ENCODE results near the gene BAD. TPM values are rescaled to one million over a fixed set of nuclear protein-coding genes. Genes with fewer than 3 reads are reported as not detected.
A peak's percentile ranks its signal among the peaks of the same experiment; 100 is the strongest.

BAD gene
- total RNA-seq, 1 donor, result 64.3 TPM

DNA sequence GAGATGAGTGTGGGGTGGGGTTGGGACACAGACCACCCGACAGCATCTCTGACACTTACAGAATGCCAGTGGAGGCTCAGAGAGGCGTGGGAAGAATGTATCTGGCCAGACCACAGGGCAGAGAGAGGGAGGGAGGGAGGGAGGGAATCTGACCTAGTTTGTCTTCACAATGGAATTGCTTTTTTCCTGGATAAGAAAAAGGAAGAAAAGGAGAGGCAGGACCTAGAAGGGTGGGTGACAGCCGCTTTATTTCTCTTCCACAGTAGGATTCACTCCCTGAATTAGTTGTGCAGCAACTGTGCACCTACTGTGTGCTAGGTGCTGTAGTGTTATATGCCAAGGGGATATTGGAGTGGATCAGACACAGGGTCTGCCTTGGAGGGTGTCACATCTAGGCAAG, 10.3 kb upstream of the BAD start:
- H3K4me3 ChIP-seq (ENCODE audit: low read depth, low read length), result no peak overlapping the region
- no peak for DNase-seq (ENCODE audit: low read depth)
- TF ChIP-seq, protein P1, sequence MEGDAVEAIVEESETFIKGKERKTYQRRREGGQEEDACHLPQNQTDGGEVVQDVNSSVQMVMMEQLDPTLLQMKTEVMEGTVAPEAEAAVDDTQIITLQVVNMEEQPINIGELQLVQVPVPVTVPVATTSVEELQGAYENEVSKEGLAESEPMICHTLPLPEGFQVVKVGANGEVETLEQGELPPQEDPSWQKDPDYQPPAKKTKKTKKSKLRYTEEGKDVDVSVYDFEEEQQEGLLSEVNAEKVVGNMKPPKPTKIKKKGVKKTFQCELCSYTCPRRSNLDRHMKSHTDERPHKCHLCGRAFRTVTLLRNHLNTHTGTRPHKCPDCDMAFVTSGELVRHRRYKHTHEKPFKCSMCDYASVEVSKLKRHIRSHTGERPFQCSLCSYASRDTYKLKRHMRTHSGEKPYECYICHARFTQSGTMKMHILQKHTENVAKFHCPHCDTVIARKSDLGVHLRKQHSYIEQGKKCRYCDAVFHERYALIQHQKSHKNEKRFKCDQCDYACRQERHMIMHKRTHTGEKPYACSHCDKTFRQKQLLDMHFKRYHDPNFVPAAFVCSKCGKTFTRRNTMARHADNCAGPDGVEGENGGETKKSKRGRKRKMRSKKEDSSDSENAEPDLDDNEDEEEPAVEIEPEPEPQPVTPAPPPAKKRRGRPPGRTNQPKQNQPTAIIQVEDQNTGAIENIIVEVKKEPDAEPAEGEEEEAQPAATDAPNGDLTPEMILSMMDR (IDR thresholded peaks at IDR 0.05; ENCODE audit: insufficient read depth, low read depth, low read length), result no peak

DNA sequence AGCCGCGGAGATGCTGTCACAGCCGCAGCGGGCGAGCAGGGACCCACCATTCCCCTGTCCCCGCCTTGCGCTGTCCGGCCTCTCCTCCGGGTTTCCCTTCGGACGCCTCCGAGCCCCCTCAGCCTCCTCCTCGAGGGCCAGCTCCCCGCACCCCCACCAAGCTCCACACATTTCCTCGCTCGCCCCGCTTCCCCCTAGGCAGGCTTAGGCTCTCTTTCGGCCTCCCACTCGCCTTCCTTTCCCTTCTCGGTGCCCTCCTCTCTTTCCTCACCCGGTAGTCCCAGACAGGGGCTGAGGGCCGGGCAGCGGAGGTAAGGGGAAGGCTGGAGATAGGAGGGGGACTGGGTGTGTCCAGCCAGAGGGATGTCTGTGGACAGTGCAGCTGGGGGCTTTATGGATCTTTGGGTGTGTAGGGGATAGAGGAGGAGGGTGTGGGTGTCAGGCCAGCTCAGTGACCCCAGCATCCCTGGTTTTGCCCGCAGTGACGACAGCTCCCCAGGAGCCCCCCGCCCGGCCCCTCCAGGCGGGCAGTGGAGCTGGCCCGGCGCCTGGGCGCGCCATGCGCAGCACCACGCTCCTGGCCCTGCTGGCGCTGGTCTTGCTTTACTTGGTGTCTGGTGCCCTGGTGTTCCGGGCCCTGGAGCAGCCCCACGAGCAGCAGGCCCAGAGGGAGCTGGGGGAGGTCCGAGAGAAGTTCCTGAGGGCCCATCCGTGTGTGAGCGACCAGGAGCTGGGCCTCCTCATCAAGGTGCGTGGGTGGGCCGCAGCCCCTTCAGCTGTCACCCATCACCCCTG, 8.2 kb upstream of the BAD start:
- no peak for DNase-seq (ENCODE audit: low read depth)
- H3K4me3 ChIP-seq (ENCODE audit: low read depth, low read length), result peak overlapping the region; percentile 23
- TF ChIP-seq, protein P1 (IDR thresholded peaks at IDR 0.05; ENCODE audit: insufficient read depth, low read depth, low read length), result no peak

DNA sequence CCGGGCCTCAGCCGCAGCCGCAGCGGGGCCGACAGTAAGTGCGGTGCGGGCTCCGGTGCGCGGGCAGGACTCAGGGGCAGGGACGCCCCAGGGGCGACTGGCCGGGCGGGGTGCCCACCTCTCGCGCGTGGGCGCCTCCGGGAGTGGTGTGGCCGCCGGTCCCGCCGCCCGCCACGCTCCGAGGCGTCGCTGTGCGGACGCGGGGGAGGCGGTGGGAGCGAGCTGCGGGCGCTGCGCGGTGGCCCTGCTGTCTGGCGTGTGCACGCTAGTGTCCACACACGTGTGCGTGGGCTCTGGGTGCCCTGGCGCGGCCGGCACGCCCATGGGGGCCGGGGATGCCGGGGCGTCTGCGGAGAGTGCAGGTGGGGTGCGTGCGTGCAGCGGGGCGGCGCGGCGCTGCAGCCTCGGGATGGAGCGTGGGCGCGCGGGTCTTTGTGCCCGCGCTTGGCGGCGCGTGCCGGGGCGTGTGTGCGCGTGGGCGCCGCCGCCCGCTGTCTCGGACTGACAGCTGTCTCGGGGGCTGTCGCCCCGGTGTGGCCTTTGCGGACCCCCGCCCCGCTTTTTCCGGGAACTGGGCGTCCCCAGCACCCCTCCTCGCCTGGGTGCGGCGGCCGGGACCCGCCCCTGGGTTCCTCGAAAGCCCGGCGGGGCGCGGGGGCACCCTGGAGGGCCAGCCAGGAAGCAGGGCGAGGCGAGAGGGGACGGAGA, 7.4 kb upstream of the BAD start:
- no peak for DNase-seq (ENCODE audit: low read depth)
- TF ChIP-seq, protein P1 (IDR thresholded peaks at IDR 0.05; ENCODE audit: insufficient read depth, low read depth, low read length), result no peak
- H3K4me3 ChIP-seq (ENCODE audit: low read depth, low read length), result peak overlapping the region; percentile 23

DNA sequence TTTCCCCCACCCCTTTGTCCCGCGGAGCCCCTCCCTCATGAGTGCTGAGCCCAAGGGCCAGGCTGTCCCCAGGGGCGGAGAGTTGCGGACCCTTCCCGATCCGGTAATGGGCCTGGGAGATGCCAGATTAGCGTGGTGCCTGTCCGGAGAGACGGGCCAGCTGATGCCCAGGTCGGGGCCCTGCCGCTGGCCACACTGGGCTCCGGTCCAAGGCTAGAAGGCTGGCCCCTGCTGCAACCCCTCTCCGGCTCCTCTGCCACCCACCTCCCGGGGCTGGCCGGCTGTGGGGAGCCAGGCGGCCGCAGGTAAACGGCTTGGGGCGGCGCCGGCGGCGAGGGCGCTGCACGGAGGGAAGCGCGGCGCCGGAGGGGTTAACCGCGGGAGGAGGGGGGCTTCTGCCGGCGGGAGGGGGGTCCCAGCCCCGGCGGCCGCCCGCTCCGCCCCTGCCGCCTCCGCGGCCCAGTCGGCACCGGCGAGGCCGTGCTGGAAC, 6.8 kb upstream of the BAD start, which contains the start of gene KCNK4:
KCNK4 (plus strand) TSS at position 41 of the 490 bp plus-strand sequence. CDS start 1,717 bp downstream, outside the sequence.
- no peak for DNase-seq (ENCODE audit: low read depth)
- TF ChIP-seq, protein P1 (IDR thresholded peaks at IDR 0.05; ENCODE audit: insufficient read depth, low read depth, low read length), result no peak
- no peak within 1 kb of the TSS for H3K4me3 ChIP-seq (ENCODE audit: low read depth, low read length)

DNA sequence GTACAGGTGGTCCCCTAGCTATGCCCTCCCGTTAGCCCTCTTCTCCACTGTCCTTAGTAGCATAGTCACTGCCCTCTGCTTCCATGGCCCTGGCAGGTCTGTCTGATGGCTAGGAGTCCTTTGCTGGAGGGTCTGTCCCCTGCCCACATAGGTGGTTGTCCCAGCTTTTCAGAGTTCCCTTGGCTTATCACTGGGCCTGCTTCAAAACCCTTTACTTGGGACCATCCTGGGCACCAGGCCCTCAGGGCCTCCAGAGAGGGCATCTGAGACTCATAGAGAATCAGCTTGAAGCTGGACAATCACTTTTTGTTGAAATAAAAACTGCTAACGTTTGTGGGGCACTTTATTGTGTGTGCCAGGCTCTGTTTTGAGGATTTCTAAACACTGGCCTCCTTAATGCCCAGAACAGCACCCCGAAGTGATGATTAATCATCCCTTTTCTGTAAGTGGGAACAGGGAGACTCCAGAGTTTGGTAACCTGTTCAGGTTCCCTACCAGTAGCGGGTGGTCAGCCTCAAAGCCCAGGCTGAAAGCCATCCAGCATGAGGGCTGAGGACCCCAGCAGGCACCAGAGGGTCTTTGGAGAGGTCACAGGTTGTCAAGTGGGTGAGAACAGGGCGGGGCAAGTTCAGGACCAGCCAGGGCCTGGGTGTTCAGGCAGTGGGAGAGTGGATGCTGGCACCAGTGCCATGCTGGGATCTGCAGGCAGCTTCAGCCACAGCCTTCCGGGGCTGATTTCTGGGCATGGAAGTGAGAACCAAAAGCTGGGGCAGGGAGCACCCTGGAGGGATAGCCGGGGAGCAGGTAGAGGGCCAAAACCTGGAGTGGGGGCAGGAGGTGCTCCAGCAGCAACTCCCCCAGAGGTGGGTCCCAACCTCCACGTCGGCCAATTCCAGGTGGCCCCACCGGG, 6.1 kb upstream of the BAD start:
- no peak for DNase-seq (ENCODE audit: low read depth)
- H3K4me3 ChIP-seq (ENCODE audit: low read depth, low read length), result no peak overlapping the region
- TF ChIP-seq, protein P1 (IDR thresholded peaks at IDR 0.05; ENCODE audit: insufficient read depth, low read depth, low read length), result no peak

DNA sequence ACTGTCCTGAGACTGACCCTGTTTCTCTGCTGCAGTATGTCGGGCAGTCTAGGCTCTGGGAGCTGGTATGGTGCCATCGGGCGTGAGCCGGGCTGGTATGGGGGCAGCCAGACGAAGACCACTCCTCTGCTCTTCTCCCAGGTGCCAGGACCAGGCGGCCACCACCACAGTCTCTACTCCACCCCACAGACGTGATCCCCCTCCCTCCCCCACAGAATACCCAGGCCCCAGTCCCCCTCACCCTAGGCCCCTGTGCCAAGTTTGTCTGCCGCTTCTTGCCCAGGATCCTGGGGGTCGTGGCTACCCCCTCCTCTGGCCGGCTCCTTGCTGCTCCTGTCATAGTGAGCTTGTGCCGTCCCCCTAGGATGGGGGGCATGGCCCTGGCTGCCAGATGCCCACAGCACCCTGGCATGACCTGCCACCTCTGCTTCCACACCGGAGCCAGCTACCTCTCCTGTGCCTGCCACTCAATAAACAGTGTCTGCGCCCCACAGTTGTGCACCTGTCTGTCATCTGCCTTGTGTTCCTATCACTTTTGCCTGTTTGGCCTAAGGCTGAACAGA, 4.6 kb upstream of the BAD start:
- H3K4me3 ChIP-seq (ENCODE audit: low read depth, low read length), result no peak overlapping the region
- no peak for DNase-seq (ENCODE audit: low read depth)
- TF ChIP-seq, protein P1 (IDR thresholded peaks at IDR 0.05; ENCODE audit: insufficient read depth, low read depth, low read length), result no peak

Measured in fibroblast of villous mesenchyme (primary cell).